Measurements from ENCODE around the gene ACVR2B.
A peak's percentile ranks its signal among the peaks of the same experiment; 100 is the strongest.
"Not testable (repeated sequence)": the region's sequence is repeated elsewhere in the genome, so short reads cannot be mapped to it uniquely, and the experiment has no call there.

The ACVR2B gene

GRCh38 chr3:38453075-38453912, at the start of gene ACVR2B:
TSS of gene ACVR2B (plus strand) at chr3:38453890. CDS start at chr3:38454323, 433 bp downstream.
- H3K36me3 Mint-ChIP-seq: no peaks in the 10 kb centered on the region
- peak within 1 kb of the TSS; percentile 90 for H3K27ac Mint-ChIP-seq
- H3K27me3 Mint-ChIP-seq: no peaks in the 10 kb centered on the region
- H3K9me3 Mint-ChIP-seq (ENCODE audit: low read depth): no peaks in the 10 kb centered on the region
- H3K4me1 Mint-ChIP-seq (ENCODE audit: low read depth): peaks cover 17% of the 10 kb centered on the region
- peak within 1 kb of the TSS; percentile 96 for H3K4me3 Mint-ChIP-seq

GRCh38 chr3:38404286-38404685, 49.4 kb upstream of the ACVR2B start:
- Mint-ChIP-seq H3K4me3 (no peak overlapping the region), H3K4me1 (ENCODE audit: low read depth) (no peaks in the 10 kb centered on the region), H3K36me3 (peaks cover 15% of the 10 kb centered on the region), H3K27ac (no peak overlapping the region), H3K9me3 (ENCODE audit: low read depth) (no peaks in the 10 kb centered on the region), H3K27me3 (no peaks in the 10 kb centered on the region)

GRCh38 chr3:38411591-38411990, 42.1 kb upstream of the ACVR2B start:
- H3K27me3 Mint-ChIP-seq: no peaks in the 10 kb centered on the region
- H3K4me3 Mint-ChIP-seq: no peak overlapping the region
- H3K27ac Mint-ChIP-seq: no peak overlapping the region
- H3K36me3 Mint-ChIP-seq: peaks cover 3% of the 10 kb centered on the region
- no peaks in the 10 kb centered on the region for H3K4me1 Mint-ChIP-seq (ENCODE audit: low read depth)
- H3K9me3 Mint-ChIP-seq (ENCODE audit: low read depth): no peaks in the 10 kb centered on the region

GRCh38 chr3:38420758-38421157, 32.9 kb upstream of the ACVR2B start:
- Mint-ChIP-seq H3K4me1 (ENCODE audit: low read depth) (peaks cover 22% of the 10 kb centered on the region), H3K27ac (peak overlapping the region; percentile 31)
- H3K27me3 Mint-ChIP-seq; H3K36me3 Mint-ChIP-seq; H3K9me3 Mint-ChIP-seq (ENCODE audit: low read depth); H3K4me3 Mint-ChIP-seq: not testable (repeated sequence)

- H3K4me3 Mint-ChIP-seq: no peak overlapping the region
- H3K27me3 Mint-ChIP-seq: no peaks in the 10 kb centered on the region
- no peaks in the 10 kb centered on the region for H3K36me3 Mint-ChIP-seq
- no peaks in the 10 kb centered on the region for H3K9me3 Mint-ChIP-seq (ENCODE audit: low read depth)
- H3K4me1 Mint-ChIP-seq (ENCODE audit: low read depth): peaks cover 32% of the 10 kb centered on the region
- no peak overlapping the region for H3K27ac Mint-ChIP-seq
Measured at GRCh38 chr3:38421679-38422336, 31.9 kb upstream of the ACVR2B start.

GRCh38 chr3:38426798-38427426, 26.8 kb upstream of the ACVR2B start:
- not testable (repeated sequence) for H3K27ac Mint-ChIP-seq; H3K27me3 Mint-ChIP-seq; H3K9me3 Mint-ChIP-seq (ENCODE audit: low read depth); H3K36me3 Mint-ChIP-seq
- Mint-ChIP-seq H3K4me1 (ENCODE audit: low read depth) (peaks cover 40% of the 10 kb centered on the region), H3K4me3 (peak overlapping the region; percentile 2)

GRCh38 chr3:38432871-38433658, 20.6 kb upstream of the ACVR2B start:
- not testable (repeated sequence) for H3K4me3 Mint-ChIP-seq, H3K27ac Mint-ChIP-seq, H3K27me3 Mint-ChIP-seq
- Mint-ChIP-seq H3K4me1 (ENCODE audit: low read depth) (peaks cover 16% of the 10 kb centered on the region), H3K36me3 (peaks cover 22% of the 10 kb centered on the region), H3K9me3 (ENCODE audit: low read depth) (peaks cover 18% of the 10 kb centered on the region)

GRCh38 chr3:38433661-38434060, 20.0 kb upstream of the ACVR2B start:
- Mint-ChIP-seq H3K4me1 (ENCODE audit: low read depth) (peaks cover 16% of the 10 kb centered on the region), H3K36me3 (peaks cover 24% of the 10 kb centered on the region), H3K9me3 (ENCODE audit: low read depth) (peaks cover 18% of the 10 kb centered on the region)
- not testable (repeated sequence) for H3K4me3 Mint-ChIP-seq, H3K27ac Mint-ChIP-seq, H3K27me3 Mint-ChIP-seq

GRCh38 chr3:38438436-38439069, 15.1 kb upstream of the ACVR2B start:
- H3K27me3 Mint-ChIP-seq, H3K27ac Mint-ChIP-seq, H3K4me3 Mint-ChIP-seq: not testable (repeated sequence)
- Mint-ChIP-seq H3K4me1 (ENCODE audit: low read depth) (peaks cover 10% of the 10 kb centered on the region), H3K36me3 (peaks cover 17% of the 10 kb centered on the region), H3K9me3 (ENCODE audit: low read depth) (peaks cover 18% of the 10 kb centered on the region)

GRCh38 chr3:38443205-38443604, 10.5 kb upstream of the ACVR2B start:
- not testable (repeated sequence) for H3K27me3 Mint-ChIP-seq; H3K4me1 Mint-ChIP-seq (ENCODE audit: low read depth); H3K4me3 Mint-ChIP-seq; H3K9me3 Mint-ChIP-seq (ENCODE audit: low read depth); H3K27ac Mint-ChIP-seq; H3K36me3 Mint-ChIP-seq

- H3K4me3 Mint-ChIP-seq: no peak overlapping the region
- H3K27ac Mint-ChIP-seq: no peak overlapping the region
- H3K27me3 Mint-ChIP-seq: no peaks in the 10 kb centered on the region
- no peaks in the 10 kb centered on the region for H3K9me3 Mint-ChIP-seq (ENCODE audit: low read depth)
- no peaks in the 10 kb centered on the region for H3K36me3 Mint-ChIP-seq
- no peaks in the 10 kb centered on the region for H3K4me1 Mint-ChIP-seq (ENCODE audit: low read depth)
Measured at GRCh38 chr3:38446085-38446686, 7.5 kb upstream of the ACVR2B start.

- Mint-ChIP-seq H3K27me3 (no peaks in the 10 kb centered on the region), H3K4me1 (ENCODE audit: low read depth) (no peaks in the 10 kb centered on the region), H3K27ac (no peak overlapping the region), H3K36me3 (no peaks in the 10 kb centered on the region), H3K9me3 (ENCODE audit: low read depth) (no peaks in the 10 kb centered on the region), H3K4me3 (no peak overlapping the region)
Measured at GRCh38 chr3:38446812-38447211, 6.9 kb upstream of the ACVR2B start.

- Mint-ChIP-seq H3K4me3 (no peak overlapping the region), H3K36me3 (no peaks in the 10 kb centered on the region), H3K9me3 (ENCODE audit: low read depth) (no peaks in the 10 kb centered on the region), H3K4me1 (ENCODE audit: low read depth) (peaks cover 14% of the 10 kb centered on the region), H3K27ac (no peak overlapping the region), H3K27me3 (no peaks in the 10 kb centered on the region)
Measured at GRCh38 chr3:38450853-38451252, 2.8 kb upstream of the ACVR2B start.

GRCh38 chr3:38453913-38454177, 155 bp downstream of the ACVR2B start:
- Mint-ChIP-seq H3K36me3 (no peaks in the 10 kb centered on the region), H3K4me1 (ENCODE audit: low read depth) (peaks cover 17% of the 10 kb centered on the region), H3K4me3 (no peak overlapping the region), H3K27me3 (no peaks in the 10 kb centered on the region), H3K27ac (no peak overlapping the region), H3K9me3 (ENCODE audit: low read depth) (no peaks in the 10 kb centered on the region)

Data from activated naive CD8-positive, alpha-beta T cell (primary cell).